ENCODE results near the gene IKZF1.

The IKZF1 gene

GRCh38 chr7:50397320-50397970, 92.9 kb downstream of the IKZF1 start:
- Histone ChIP-seq H3K4me2 (ENCODE audit: insufficient read depth, low read length) (no peak overlapping the region), H3K4me1 (ENCODE audit: insufficient read depth, low read length) (no peaks in the 10 kb centered on the region; the same call in 1 of the 2 replicates), H3K9ac (ENCODE audit: low read depth, low read length) (no peak overlapping the region), H3K27ac (ENCODE audit: low read length) (no peak overlapping the region), H4K20me1 (ENCODE audit: insufficient read depth, low read length) (peaks cover 30% of the 10 kb centered on the region), H3K27me3 (ENCODE audit: insufficient read depth, low read length, poor library complexity) (no peaks in the 10 kb centered on the region), H2AFZ (ENCODE audit: low read depth, low read length) (no peak overlapping the region), H3K79me2 (ENCODE audit: insufficient read depth, low read length) (peaks cover 4% of the 10 kb centered on the region), H3K36me3 (ENCODE audit: insufficient read depth, low read length) (peaks cover 86% of the 10 kb centered on the region), H3K9me3 (ENCODE audit: insufficient read depth, low read length, severe bottlenecking) (no peaks in the 10 kb centered on the region), H3K4me3 (ENCODE audit: low read depth in 1 of 2, low read length in 2 of 2) (no peak overlapping the region)
- ATAC-seq (ENCODE audit: insufficient read depth, low read depth) (no peak), DNase-seq (no peak)
- TF ChIP-seq CTCF (IDR thresholded peaks at IDR 0.05; ENCODE audit: borderline replicate concordance, extremely low read depth, low read length, poor library complexity, severe bottlenecking): no peak
- no peak for TF ChIP-seq EZH2 (IDR thresholded peaks at IDR 0.05; ENCODE audit: borderline replicate concordance, low read depth, low read length, severe bottlenecking)

GRCh38 chr7:50397971-50398324, 93.4 kb downstream of the IKZF1 start:
- Histone ChIP-seq H3K4me2 (ENCODE audit: insufficient read depth, low read length) (no peak overlapping the region), H4K20me1 (ENCODE audit: insufficient read depth, low read length) (peaks cover 30% of the 10 kb centered on the region), H3K4me1 (ENCODE audit: insufficient read depth, low read length) (no peaks in the 10 kb centered on the region; the same call in 1 of the 2 replicates), H3K36me3 (ENCODE audit: insufficient read depth, low read length) (peaks cover 85% of the 10 kb centered on the region), H3K4me3 (ENCODE audit: low read depth in 1 of 2, low read length in 2 of 2) (no peak overlapping the region), H2AFZ (ENCODE audit: low read depth, low read length) (no peak overlapping the region), H3K79me2 (ENCODE audit: insufficient read depth, low read length) (peaks cover 4% of the 10 kb centered on the region), H3K9me3 (ENCODE audit: insufficient read depth, low read length, severe bottlenecking) (no peaks in the 10 kb centered on the region), H3K27me3 (ENCODE audit: insufficient read depth, low read length, poor library complexity) (no peaks in the 10 kb centered on the region), H3K27ac (ENCODE audit: low read length) (no peak overlapping the region), H3K9ac (ENCODE audit: low read depth, low read length) (no peak overlapping the region)
- no peak for DNase-seq
- no peak for TF ChIP-seq EZH2 (IDR thresholded peaks at IDR 0.05; ENCODE audit: borderline replicate concordance, low read depth, low read length, severe bottlenecking)
- TF ChIP-seq CTCF (IDR thresholded peaks at IDR 0.05; ENCODE audit: borderline replicate concordance, extremely low read depth, low read length, poor library complexity, severe bottlenecking): no peak
- no peak for ATAC-seq (ENCODE audit: insufficient read depth, low read depth)

GRCh38 chr7:50399206-50399605, 94.7 kb downstream of the IKZF1 start:
- no peak overlapping the region for H3K27ac ChIP-seq (ENCODE audit: low read length)
- H4K20me1 ChIP-seq (ENCODE audit: insufficient read depth, low read length): peaks cover 28% of the 10 kb centered on the region
- H3K36me3 ChIP-seq (ENCODE audit: insufficient read depth, low read length): peaks cover 85% of the 10 kb centered on the region
- H3K27me3 ChIP-seq (ENCODE audit: insufficient read depth, low read length, poor library complexity): no peaks in the 10 kb centered on the region
- DNase-seq (no peak), ATAC-seq (ENCODE audit: insufficient read depth, low read depth) (no peak)
- H3K4me3 ChIP-seq (ENCODE audit: low read depth in 1 of 2, low read length in 2 of 2): no peak overlapping the region
- no peaks in the 10 kb centered on the region for H3K9me3 ChIP-seq (ENCODE audit: insufficient read depth, low read length, severe bottlenecking)
- no peak overlapping the region for H3K9ac ChIP-seq (ENCODE audit: low read depth, low read length)
- H3K4me1 ChIP-seq (ENCODE audit: insufficient read depth, low read length): no peaks in the 10 kb centered on the region
- H2AFZ ChIP-seq (ENCODE audit: low read depth, low read length): no peak overlapping the region
- TF ChIP-seq EZH2 (IDR thresholded peaks at IDR 0.05; ENCODE audit: borderline replicate concordance, low read depth, low read length, severe bottlenecking) (no peak), CTCF (IDR thresholded peaks at IDR 0.05; ENCODE audit: borderline replicate concordance, extremely low read depth, low read length, poor library complexity, severe bottlenecking) (no peak)
- no peak overlapping the region for H3K4me2 ChIP-seq (ENCODE audit: insufficient read depth, low read length)
- H3K79me2 ChIP-seq (ENCODE audit: insufficient read depth, low read length): peaks cover 4% of the 10 kb centered on the region

All from DND-41 (cell line).